HepG2 (cell line): ENCODE measurements around the gene IFNL2.

Experiments used
- CEBPB ChIP-seq: IDR thresholded peaks from 2 replicates; pipeline ENCODE4 v1.6.1; 2011; ENCODE audit warnings: low read depth, low read length, improper control_type of control experiment, borderline replicate concordance
- DMTF1 ChIP-seq: sonication (generic); formaldehyde crosslinking; IDR thresholded peaks from 2 replicates; pipeline ENCODE4 v1.4.0; 2020; ENCODE audit warnings: mild to moderate bottlenecking, missing genetic modification reagents
- EZH2 ChIP-seq: conservative IDR thresholded peaks from 2 replicates; pipeline ENCODE4 v1.6.1; 2012; ENCODE audit warnings: mild to moderate bottlenecking, low read depth, low read length, moderate library complexity
- NR2F2 ChIP-seq: IDR thresholded peaks from 2 replicates; pipeline ENCODE4 v1.6.1; 2012; ENCODE audit warnings: low read depth, inconsistent platforms, borderline replicate concordance
- POLR2AphosphoS5 ChIP-seq: IDR thresholded peaks from 2 replicates; pipeline ENCODE4 v1.6.1; 2012; ENCODE audit warnings: low read depth, low read length
- THYN1 ChIP-seq: sonication (generic); formaldehyde crosslinking; IDR thresholded peaks from 2 replicates; pipeline ENCODE4 v1.8.1; 2023; ENCODE audit warnings: low read depth, mild to moderate bottlenecking, moderate library complexity, missing genetic modification reagents, borderline replicate concordance
- ZNF460 ChIP-seq: sonication (generic); formaldehyde crosslinking; IDR thresholded peaks from 2 replicates; pipeline ENCODE4 v1.5.1; 2020; ENCODE audit warnings: missing genetic modification reagents, mild to moderate bottlenecking, borderline replicate concordance

GRCh38 chr19:39296055-39296645 is 28.0 kb downstream of the IFNL2 start, which contains the start of gene IFNL1:
- TF ChIP-seq EZH2 (no peak), ZNF460 (no peak), NR2F2 (no peak), CEBPB (no peak), THYN1 (no peak), DMTF1 (no peak), POLR2AphosphoS5 (no peak)
